OCI-M1 (cell line): Measurements from ENCODE around the gene POGLUT3.

Experiments
- DNase-seq: peaks from one replicate; lab custom pipeline; 2025; lab: John Stamatoyannopoulos, UW

Gene POGLUT3

GRCh38 chr11:108500721-108501120, 2.5 kb upstream of the POGLUT3 start:
- DNase-seq: no peak

- no peak for DNase-seq
Measured at GRCh38 chr11:108500169-108500568, 2.0 kb upstream of the POGLUT3 start.

DNA sequence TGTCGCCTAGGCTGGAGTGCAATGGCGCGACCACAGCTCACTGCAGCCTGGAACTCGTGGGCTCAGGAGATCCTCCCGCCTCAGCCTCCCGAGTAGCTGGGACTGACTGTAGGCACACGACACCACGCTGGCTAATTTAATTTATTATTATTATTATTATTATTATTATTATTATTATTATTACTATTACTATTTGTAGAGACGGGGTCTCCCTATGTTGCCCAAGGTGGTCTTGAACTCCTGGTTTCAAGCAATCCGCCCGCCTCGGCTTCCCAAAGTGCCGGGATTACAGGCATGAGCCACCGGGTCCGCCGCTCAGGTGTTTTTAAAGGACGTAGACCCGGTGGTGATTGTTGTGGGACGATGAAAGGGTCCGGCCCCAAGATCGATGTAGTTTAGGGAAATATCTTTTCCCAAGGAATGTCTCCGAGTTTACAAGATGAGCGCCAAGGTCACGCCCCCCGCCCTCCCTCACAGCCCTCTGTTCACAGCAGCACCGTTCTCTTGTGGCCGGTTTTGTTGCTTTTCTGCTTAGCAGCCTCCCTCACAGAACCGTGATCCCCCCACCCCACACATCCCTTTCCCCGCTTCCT, 728 bp upstream of the POGLUT3 start:
- no peak for DNase-seq

- DNase-seq: peak; percentile 77
Measured at GRCh38 chr11:108497317-108498045, 703 bp downstream of the POGLUT3 start.

DNA sequence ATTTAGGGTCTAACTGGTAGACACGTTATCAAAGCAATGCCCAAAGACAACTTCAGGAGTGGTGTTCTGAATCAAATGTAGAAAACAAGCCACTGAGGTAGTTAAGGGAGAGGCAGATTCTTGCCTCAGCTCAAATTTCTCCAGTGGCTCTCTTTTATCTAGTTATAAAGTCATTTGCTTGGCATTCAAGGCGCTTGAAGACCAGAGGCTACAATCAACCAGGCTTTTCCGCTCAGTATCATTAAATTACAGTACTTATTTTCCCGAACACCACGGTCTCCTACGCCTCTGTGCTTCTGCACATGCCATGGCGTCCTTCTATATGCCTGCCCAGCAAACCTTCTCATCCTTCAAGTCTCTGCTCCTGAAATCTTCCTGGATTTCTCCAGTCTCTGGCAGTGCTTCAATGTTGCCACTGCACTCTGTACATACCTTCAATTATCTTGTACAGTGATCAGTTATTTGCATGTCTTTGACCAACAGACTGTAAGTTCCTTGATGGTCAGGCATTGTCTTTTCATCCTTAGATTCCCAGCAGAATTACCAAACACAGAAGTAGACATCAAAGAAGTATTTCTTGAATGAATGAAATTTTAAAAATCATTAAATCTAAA, 1.4 kb downstream of the POGLUT3 start:
- no peak for DNase-seq

- no peak for DNase-seq
Measured at GRCh38 chr11:108495326-108495725, 2.9 kb downstream of the POGLUT3 start.

GRCh38 chr11:108494182-108494581, 4.0 kb downstream of the POGLUT3 start:
- DNase-seq: no peak

DNA sequence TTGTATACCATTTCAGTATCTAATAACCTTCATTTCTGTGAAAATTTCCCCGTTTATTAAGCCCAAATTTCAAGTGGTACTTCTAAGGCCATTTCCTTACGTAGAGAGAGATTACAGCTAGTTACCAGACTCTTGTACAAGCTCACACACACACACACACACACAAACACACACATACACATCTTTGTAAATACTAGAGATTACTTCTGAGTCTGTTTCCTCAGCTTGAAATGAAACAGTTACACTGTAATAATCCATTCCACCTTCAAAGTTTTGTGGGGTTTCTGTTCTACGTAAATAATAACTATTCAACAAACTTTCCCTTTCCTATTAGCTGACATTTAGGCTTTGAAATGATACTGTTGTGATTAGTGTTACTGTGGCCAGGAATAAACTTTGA, 6.2 kb downstream of the POGLUT3 start:
- no peak for DNase-seq

- no peak for DNase-seq
Measured at GRCh38 chr11:108486828-108487227, 11.4 kb downstream of the POGLUT3 start.

- DNase-seq: no peak
Measured at GRCh38 chr11:108486331-108486730, 11.9 kb downstream of the POGLUT3 start.

DNA sequence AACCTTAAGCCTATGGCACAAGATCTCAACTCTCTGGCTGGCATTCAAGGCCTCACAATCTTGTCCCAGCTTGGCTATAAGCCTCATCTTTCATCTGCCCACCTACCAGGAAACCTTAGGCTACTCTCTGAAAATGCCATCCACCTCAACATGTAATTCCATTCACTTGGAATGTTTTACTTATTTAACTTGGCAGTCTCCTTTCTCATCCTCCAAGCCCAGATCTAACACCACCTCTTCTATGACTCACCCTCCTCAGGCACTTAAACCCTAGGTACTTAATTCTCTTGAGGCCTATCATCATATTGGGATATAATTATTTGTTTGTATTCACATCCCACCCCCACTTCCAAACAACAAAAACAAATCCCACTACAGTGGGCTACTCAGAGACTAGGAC, 15.0 kb downstream of the POGLUT3 start:
- no peak for DNase-seq

DNA sequence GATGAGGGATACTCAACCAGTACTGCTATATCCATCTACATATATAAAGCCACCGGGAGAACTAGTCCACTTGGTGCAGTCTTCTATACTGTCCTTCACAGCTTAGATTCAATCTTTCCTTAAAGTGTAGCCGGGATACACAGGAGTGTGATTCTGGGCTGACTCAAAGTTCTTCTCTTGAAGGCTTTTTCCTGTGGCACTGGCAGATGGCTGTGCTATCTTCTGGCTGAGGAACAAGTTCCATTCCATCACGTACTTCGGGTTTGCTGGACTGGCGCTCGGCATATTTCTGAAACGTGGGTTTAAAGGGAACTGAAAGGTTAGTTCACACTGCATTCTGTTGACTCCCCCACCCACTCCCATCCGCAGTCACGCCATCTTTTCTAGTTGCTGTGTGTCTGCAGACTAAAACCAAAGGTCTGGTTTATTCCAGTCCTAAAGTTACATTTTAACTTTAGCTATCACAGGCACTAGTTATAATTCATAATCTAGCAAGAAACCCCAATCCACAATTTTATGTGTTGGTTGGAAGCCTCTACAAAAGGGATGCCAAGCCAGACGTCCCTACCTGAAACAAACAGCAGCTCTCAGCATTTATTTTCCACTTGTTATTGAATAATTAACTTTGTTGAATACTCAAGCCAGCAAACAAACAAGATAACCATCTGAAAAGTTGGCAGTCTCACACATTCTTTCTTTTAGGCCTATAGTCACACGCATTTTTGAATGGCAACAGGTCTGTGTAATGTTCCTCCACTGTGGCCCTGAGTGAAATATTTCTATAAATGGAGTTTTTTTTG, 23.3 kb downstream of the POGLUT3 start:
- no peak for DNase-seq

DNA sequence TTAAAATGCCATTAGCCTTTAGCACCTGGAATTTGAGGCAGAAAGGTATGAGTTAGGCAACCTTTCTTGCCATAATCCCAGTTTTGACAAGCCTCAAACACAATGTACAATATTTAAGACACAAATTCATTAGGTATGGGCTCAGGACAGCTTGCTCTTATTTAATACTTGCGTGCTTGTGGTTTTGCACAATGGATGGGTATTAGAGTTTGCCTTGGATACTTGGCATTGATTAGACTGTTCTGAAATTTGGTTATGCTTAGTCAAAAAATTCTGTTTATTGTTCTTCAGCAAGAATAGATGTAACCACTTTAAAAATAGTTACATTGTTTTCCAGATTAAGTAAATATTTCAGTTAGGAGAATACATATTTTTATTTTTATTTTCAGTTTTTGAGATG, 25.5 kb downstream of the POGLUT3 start:
- no peak for DNase-seq

DNA sequence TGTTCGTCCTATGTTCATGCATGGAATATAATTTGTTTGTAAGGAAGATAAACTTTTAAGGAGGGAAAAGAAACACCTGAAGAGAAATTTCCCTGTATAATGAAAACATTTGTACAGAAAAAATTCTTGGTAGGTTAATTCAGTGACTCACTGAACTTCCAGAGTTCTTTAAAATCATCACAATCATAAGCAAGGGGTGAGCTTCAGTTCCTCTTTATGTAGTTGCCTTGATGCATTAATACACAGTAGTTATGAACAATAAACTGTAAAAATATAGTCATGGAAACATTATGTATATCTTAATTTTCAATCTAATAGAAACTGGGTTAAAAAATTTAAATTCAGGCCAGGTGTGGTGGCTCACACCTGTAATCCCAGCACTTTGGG, 29.7 kb downstream of the POGLUT3 start:
- DNase-seq: no peak

DNA sequence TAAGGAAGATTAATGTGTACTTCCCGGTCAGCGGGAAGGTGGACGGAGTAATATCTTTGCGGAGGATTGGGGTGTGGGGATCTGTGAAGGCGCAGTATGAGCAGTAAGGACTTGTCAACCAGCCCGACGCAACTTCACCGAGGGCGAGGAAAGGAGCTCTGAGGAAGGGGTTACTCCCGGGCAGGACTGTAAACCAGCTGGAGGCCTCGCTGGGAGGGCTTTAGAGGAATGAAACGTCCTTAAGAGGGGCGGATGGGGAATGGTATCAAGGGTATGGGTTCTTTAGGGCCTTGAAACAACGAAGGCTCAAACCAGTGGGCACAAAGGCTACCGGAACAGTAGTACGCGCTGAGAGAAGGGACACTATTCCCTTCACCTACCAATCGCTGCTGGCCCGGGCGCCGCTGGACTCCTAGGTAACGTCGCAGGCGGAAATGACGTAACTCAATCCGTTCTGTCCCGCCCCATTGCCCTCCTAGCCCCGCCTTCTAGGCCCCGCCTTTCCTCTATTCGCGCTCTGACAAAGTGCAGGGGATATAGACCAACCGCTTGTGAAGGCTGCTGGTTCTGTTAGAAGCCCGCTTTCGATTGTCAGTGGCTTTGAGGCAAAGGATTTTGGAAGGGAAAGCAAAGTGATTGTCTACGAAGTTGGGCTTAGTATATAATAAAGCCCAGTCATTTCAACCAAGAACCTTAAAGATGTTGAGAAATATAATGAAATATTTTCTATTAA, 30.9 kb downstream of the POGLUT3 start, which contains the start of gene C11orf65:
Gene C11orf65, minus strand, starts transcription at position 439 of the 733 bp plus-strand sequence. CDS start 5,970 bp downstream, outside the sequence.
- peak; percentile 88 for DNase-seq

DNA sequence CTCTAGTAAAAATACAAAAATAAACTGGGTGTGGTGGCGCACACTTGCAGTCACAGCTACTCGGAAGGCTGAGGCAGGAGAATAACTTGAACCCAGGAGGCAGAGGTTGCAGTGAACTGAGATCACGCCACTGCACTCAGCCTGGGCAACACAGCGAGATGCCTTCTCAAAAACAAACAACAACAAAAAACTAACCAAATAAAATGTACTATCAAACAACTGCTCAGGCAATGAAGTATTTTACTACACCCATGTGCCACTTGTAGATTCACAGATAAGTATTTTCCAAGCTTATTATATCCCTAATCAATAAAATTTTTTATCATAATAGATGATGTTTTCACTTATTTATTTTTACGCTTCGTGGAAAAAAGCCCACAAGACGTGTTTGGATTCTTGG, 31.8 kb downstream of the POGLUT3 start:
- DNase-seq: no peak

DNA sequence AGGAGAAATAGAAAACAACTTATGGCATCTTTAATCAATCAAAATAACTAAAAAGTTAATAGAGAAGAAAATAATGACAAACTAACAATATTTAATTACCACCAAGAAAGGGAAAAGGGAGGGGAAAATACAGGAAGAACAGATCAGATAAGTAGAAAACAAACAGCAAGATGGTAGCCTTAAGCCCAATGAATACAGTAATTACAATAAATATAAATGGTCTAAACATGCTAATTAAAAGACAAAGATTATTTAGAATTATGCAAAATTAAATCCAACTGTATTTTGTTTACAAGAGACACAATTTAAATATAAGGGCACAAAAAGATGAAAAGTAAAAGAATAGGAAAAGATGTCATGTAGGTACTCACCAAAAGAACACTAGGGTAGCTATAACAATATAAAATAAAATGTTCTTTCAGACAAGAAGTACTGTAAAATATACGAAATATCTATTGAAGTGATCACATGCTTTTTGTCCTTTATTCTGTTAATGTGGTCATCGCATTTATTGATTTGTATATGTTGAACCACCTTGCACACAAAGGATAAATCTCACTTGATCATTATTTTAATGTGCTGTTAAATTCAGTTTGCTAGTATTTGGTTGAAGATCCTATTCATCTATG, 44.9 kb downstream of the POGLUT3 start:
- no peak for DNase-seq
